Spleen (tissue), 7 donors: ENCODE measurements around the gene ZNF253.

ENCODE experiments used
- POLR2A ChIP-seq, 3 donors: fragments of 450-650 bp; IDR thresholded peaks; one replicate each; pipeline ENCODE4 v1.5.1; 2017; ENCODE audit warnings: antibody characterized with exemption in 3 of 3, mild to moderate bottlenecking in 1 of 3
- POLR2AphosphoS5 ChIP-seq, 3 donors: sonication (generic); formaldehyde crosslinking; IDR thresholded peaks; one replicate each; pipeline ENCODE4 v1.5.1; 2017; ENCODE audit warnings: antibody characterized with exemption in 3 of 3
- TF ChIP-seq, protein P1 (sequence below), 11 experiments: fragments of 200-600 bp in 7 of 11; fragments of 450-650 bp in 4 of 11; sonication (generic) in 4 of 11; IDR thresholded peaks in 8 of 11; conservative IDR thresholded peaks in 3 of 11; 1 replicate in 7 of 11; 2 replicates in 4 of 11; pipeline versions ENCODE4 v1.4.0 to v1.8.0; 2016 to 2021; ENCODE audit warnings: antibody characterized with exemption in 11 of 11, inconsistent platforms in 4 of 11, mild to moderate bottlenecking in 1 of 11
- donor health status: DM: no; HTN: no; CAD: no; lungs with moderate emphysema.
- donor health status: DM: no; HTN: no; CAD: no.
- donor health status: DM: no; HTN: no; CAD: no.

DNA sequence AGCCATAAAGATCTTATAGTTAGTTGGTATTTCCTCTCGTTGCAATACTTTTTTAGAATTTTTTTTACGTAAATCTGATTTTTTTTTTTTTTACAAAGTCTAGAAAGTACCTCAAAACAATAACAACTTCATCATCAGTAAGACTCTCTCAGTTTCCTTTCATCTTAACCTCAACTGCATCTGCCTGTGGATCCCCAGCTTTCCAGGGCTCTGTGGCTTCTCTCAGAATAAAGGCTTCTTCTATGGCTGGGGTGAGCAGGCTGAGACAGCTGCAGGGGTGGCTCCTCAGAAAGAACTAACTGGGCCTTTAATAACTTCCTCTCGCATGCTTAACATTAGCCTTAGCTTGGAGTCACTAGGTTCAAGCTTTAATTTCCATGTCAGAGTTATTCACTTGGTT, 48.3 kb upstream of the ZNF253 start:
- TF ChIP-seq POLR2A (IDR thresholded peaks at IDR 0.05) (no peak), POLR2AphosphoS5 (IDR thresholded peaks at IDR 0.05) (no peak)
- TF ChIP-seq, protein P1, sequence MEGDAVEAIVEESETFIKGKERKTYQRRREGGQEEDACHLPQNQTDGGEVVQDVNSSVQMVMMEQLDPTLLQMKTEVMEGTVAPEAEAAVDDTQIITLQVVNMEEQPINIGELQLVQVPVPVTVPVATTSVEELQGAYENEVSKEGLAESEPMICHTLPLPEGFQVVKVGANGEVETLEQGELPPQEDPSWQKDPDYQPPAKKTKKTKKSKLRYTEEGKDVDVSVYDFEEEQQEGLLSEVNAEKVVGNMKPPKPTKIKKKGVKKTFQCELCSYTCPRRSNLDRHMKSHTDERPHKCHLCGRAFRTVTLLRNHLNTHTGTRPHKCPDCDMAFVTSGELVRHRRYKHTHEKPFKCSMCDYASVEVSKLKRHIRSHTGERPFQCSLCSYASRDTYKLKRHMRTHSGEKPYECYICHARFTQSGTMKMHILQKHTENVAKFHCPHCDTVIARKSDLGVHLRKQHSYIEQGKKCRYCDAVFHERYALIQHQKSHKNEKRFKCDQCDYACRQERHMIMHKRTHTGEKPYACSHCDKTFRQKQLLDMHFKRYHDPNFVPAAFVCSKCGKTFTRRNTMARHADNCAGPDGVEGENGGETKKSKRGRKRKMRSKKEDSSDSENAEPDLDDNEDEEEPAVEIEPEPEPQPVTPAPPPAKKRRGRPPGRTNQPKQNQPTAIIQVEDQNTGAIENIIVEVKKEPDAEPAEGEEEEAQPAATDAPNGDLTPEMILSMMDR (IDR thresholded peaks at IDR 0.05 in 8 of 11, conservative IDR thresholded peaks at IDR 0.05 in 3 of 11), result no peak
